Activated naive CD8-positive, alpha-beta T cell treated with anti-CD3 and anti-CD28 coated beads, Interleukin-2, amount 10 ng/mL, durations not matched to agents 7 days and 5 days (primary cell): ENCODE data around the gene UNC5B. TPM values are rescaled to one million over a fixed set of nuclear protein-coding genes. Genes with fewer than 3 reads are reported as not detected.

Experiments used
- total RNA-seq, 2 experiments: library from RNA; stranded (reverse); gene quantifications; one replicate each; pipeline ENCODE4 v1.2.3, GENCODE V29; 2021

The UNC5B gene
- total RNA-seq, 2 experiments from 2014 or later: 0.03 TPM; not detected in 1

Other genes starting within 250 kb of the UNC5B start
- 1 to 10 TPM; 5.6 to 5.8 TPM for gene SLC29A3, start 106.7 kb downstream of the UNC5B start, total RNA-seq
- gene CDH23, start 184.3 kb downstream of the UNC5B start, total RNA-seq: 1 to 10 TPM; 3.7 to 5.3 TPM